PC-9 (cell line): ENCODE results near the gene TRNT1. TPM values are rescaled to one million over a fixed set of nuclear protein-coding genes. Genes with fewer than 3 reads are reported as not detected.

ENCODE experiments used
- BruUV-seq: library from RNA; stranded (reverse); fragments of 400-500 nt; replicated peaks from 2 replicates; lab custom pipeline; 2021; lab: Mats Ljungman, UMichigan
- CTCF ChIA-PET: fragments of 300-600 bp; sonication (Branson Sonifier 250); formaldehyde crosslinking; loops from one replicate; lab custom pipeline; 2022; ENCODE audit warnings: antibody characterized with exemption; lab: Charles Lee
- POLR2A ChIA-PET: fragments of 300-600 bp; sonication (Branson Sonifier 250); formaldehyde crosslinking; loops from one replicate; lab custom pipeline; 2022; ENCODE audit warnings: antibody characterized with exemption; ENCODE audit not compliant: unreplicated experiment; lab: Charles Lee
- DNase-seq, 2 experiments: peaks; one replicate each; pipeline versions ENCODE4 v3.0.0 to v3.0.0-alpha.2; 2015 to 2022; ENCODE audit warnings: mixed read lengths in 1 of 2
- H2AFZ ChIP-seq: fragments of 200-600 bp; sonication (generic); 2 replicates; pipeline ENCODE4 v1.8.1; 2017; ENCODE audit warnings: antibody characterized with exemption
- H3F3A ChIP-seq: fragments of 200-600 bp; sonication (generic); 2 replicates; pipeline ENCODE4 v1.8.1; 2017; ENCODE audit warnings: antibody characterized with exemption, mild to moderate bottlenecking, low read depth; ENCODE audit not compliant: insufficient read depth
- H3K27ac ChIP-seq: fragments of 200-600 bp; sonication (generic); 2 replicates; pipeline ENCODE4 v1.6.1; 2016; ENCODE audit warnings: mixed run types
- H3K27me3 ChIP-seq: fragments of 200-600 bp; sonication (generic); 2 replicates; pipeline ENCODE4 v1.6.1; 2016; ENCODE audit warnings: low read depth, mixed run types; ENCODE audit not compliant: insufficient read depth
- H3K36me3 ChIP-seq: fragments of 200-600 bp; sonication (generic); 2 replicates; pipeline ENCODE4 v1.6.1; 2016; ENCODE audit warnings: low read depth, mixed run types
- H3K4me1 ChIP-seq: fragments of 200-600 bp; sonication (generic); replicated peaks from 2 replicates; pipeline ENCODE4 v1.6.1; 2016; ENCODE audit warnings: mixed run types; ENCODE audit not compliant: insufficient read depth
- H3K4me2 ChIP-seq: fragments of 200-600 bp; sonication (generic); 2 replicates; pipeline ENCODE4 v1.6.1; 2017; ENCODE audit warnings: mixed run types
- H3K4me3 ChIP-seq: fragments of 200-600 bp; sonication (generic); 2 replicates; pipeline ENCODE4 v1.6.1; 2016; ENCODE audit warnings: mixed run types
- H3K79me2 ChIP-seq: fragments of 200-600 bp; sonication (generic); 2 replicates; pipeline ENCODE4 v1.6.1; 2017; ENCODE audit warnings: low read depth, mixed run types
- H3K9me2 ChIP-seq: fragments of 200-600 bp; sonication (generic); 2 replicates; pipeline ENCODE4 v1.8.1; 2017; ENCODE audit warnings: mild to moderate bottlenecking; ENCODE audit not compliant: insufficient read depth
- H3K9me3 ChIP-seq: fragments of 200-600 bp; sonication (generic); 2 replicates; pipeline ENCODE4 v1.8.1; 2016; ENCODE audit warnings: low read depth; ENCODE audit not compliant: insufficient read depth
- H4K20me1 ChIP-seq: fragments of 200-600 bp; sonication (generic); 2 replicates; pipeline ENCODE4 v1.8.1; 2017; ENCODE audit not compliant: insufficient read depth
- EZH2 ChIP-seq: fragments of 200-600 bp; sonication (generic); IDR thresholded peaks from 2 replicates; pipeline ENCODE4 v1.8.0; 2017; ENCODE audit warnings: antibody characterized with exemption, low read depth
- intact Hi-C: fragments of 100-400 bp; cut with micrococcal nuclease; formaldehyde crosslinking; loops from one replicate; pipeline ENCODE4 v1.10.0; 2022; ENCODE audit not compliant: unreplicated experiment
- total RNA-seq: library from RNA; stranded (reverse); gene quantifications from 2 replicates; pipeline ENCODE4 v1.2.3, GENCODE V29; 2021
- TF ChIP-seq, protein P1 (sequence below): fragments of 200-600 bp; sonication (generic); conservative IDR thresholded peaks from 2 replicates; pipeline ENCODE4 v1.6.1; 2017; ENCODE audit warnings: mixed run types, antibody characterized with exemption, mild to moderate bottlenecking, moderate library complexity

TRNT1 gene
- total RNA-seq, 1 experiment from 2014 or later: 22.5 TPM

DNA sequence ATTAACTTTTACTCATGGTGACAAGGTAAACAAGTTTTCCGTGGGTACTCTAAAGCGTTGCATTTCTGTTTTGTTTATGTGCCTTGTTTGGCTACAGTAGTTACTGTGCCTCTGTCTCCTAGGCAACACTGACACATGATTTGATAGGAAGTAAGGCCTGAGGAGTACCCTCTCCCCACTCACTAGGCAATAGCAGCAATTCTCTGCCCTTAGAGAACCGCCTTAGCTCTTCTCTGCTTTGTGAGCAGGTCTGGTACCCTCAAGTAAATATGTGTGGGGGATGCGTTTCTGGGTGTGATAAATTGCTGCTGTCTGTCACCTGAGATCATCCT is 16.5 kb upstream of the TRNT1 start, which contains the start of gene IL5RA:
Gene IL5RA (minus strand): TSS at position 76 of the 332 bp plus-strand sequence. CDS start 5,390 bp downstream, outside the sequence.
- H3K36me3 ChIP-seq: no peaks in the 10 kb centered on the region
- intact Hi-C loops: no loop called here
- no peaks in the 10 kb centered on the region for H3F3A ChIP-seq
- H3K9me3 ChIP-seq: no peaks in the 10 kb centered on the region
- no peaks in the 10 kb centered on the region for H3K27me3 ChIP-seq
- no peak within 1 kb of the TSS for H3K4me2 ChIP-seq
- DNase-seq: no peak
- ChIA-PET POLR2A (no interaction called here), CTCF (interaction anchor here (0.5 kb wide), 1 partner anchor 20 kb away, joined by 5 read pairs; no protein-coding TSS in a partner anchor)
- H3K4me1 ChIP-seq: no peaks in the 10 kb centered on the region
- no peak within 1 kb of the TSS for H2AFZ ChIP-seq
- TF ChIP-seq EZH2: no peak
- TF ChIP-seq, protein P1, sequence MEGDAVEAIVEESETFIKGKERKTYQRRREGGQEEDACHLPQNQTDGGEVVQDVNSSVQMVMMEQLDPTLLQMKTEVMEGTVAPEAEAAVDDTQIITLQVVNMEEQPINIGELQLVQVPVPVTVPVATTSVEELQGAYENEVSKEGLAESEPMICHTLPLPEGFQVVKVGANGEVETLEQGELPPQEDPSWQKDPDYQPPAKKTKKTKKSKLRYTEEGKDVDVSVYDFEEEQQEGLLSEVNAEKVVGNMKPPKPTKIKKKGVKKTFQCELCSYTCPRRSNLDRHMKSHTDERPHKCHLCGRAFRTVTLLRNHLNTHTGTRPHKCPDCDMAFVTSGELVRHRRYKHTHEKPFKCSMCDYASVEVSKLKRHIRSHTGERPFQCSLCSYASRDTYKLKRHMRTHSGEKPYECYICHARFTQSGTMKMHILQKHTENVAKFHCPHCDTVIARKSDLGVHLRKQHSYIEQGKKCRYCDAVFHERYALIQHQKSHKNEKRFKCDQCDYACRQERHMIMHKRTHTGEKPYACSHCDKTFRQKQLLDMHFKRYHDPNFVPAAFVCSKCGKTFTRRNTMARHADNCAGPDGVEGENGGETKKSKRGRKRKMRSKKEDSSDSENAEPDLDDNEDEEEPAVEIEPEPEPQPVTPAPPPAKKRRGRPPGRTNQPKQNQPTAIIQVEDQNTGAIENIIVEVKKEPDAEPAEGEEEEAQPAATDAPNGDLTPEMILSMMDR: no peak
- no peaks in the 10 kb centered on the region for H3K79me2 ChIP-seq
- H3K27ac ChIP-seq: no peak within 1 kb of the TSS
- no TSS peak for BruUV-seq
- no peaks in the 10 kb centered on the region for H4K20me1 ChIP-seq
- no peaks in the 10 kb centered on the region for H3K9me2 ChIP-seq
- no peak within 1 kb of the TSS for H3K4me3 ChIP-seq

DNA sequence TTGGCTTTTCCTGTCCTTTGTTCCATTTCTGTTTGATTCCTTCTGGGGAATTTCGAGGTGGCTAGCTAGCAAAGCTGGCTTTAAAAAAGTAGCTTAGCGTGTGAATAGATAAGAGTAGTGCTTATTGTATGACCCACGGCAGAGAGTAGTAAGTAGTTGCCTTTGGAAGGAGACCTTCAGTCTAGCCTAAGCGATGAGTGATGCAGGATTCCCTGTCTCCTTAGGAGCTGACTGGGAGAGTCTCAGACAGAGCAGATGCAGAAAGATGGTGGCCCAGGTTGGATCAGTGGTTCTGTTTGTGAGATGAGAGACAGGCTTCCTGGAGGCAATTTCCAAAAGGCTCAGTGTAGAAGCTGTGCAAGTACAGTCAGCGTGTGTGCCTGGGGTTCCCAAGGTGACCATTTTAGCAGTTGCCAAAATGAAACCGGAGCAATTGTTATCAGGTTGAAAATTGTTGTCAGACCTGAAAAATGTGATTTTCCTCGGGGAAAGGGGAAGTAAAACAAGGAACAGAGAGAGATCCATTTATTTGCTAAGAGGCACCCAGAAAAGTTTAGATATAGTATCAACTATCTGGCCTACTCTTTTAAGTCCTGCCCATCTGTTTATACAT is 15.9 kb upstream of the TRNT1 start:
- no TSS peak for BruUV-seq

DNA sequence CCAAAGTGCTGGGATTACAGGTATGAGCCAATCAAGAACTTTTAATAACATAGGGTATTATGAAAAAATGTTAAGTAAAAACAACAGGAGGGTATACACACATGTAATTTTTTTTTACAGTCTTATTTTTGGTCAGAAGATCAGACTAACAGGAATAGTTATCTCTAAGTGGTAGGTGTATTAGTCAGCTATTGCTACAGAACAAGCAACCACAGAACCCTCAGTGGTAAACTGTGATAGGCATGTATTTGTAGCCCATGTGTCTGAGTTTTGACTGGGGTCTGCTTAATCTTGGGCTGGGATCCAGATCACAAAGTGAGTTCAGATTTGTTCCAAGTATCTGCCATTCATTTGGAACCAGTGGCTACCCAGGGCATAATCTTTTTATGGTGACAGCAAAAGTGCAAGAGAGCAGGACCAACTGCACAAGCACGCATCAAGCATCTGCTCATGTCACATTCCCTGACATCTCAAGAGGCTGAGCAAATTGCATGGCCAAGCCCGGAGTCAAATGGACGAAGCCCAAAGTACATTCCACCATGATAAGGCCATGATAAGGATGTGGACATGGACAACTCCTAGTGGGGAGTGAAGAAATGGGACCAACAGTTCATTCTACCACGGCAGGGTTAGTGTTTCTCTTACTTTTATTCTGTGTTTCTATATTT is 13.6 kb upstream of the TRNT1 start:
- Histone ChIP-seq H3K9me3 (no peaks in the 10 kb centered on the region), H3K79me2 (no peaks in the 10 kb centered on the region), H3F3A (no peaks in the 10 kb centered on the region), H3K9me2 (no peaks in the 10 kb centered on the region), H3K27me3 (no peaks in the 10 kb centered on the region), H3K4me3 (no peak overlapping the region), H3K4me1 (no peaks in the 10 kb centered on the region), H3K4me2 (no peak overlapping the region), H3K36me3 (no peaks in the 10 kb centered on the region), H3K27ac (no peak overlapping the region), H4K20me1 (no peaks in the 10 kb centered on the region), H2AFZ (no peak overlapping the region)
- DNase-seq: no peak
- TF ChIP-seq EZH2: no peak
- TF ChIP-seq, protein P1: no peak
- intact Hi-C loops: no loop called here
- BruUV-seq: no TSS peak
- ChIA-PET CTCF (no interaction called here), POLR2A (no interaction called here)

More for the DNA sequence above, 15.9 kb upstream of the TRNT1 start:
- CTCF ChIA-PET: no interaction called here
- Histone ChIP-seq H3K9me3 (no peaks in the 10 kb centered on the region), H3K4me3 (no peak overlapping the region), H4K20me1 (no peaks in the 10 kb centered on the region), H3K36me3 (no peaks in the 10 kb centered on the region), H3K4me2 (no peak overlapping the region), H3K79me2 (no peaks in the 10 kb centered on the region), H3K9me2 (no peaks in the 10 kb centered on the region), H2AFZ (no peak overlapping the region), H3F3A (no peaks in the 10 kb centered on the region), H3K27ac (no peak overlapping the region), H3K27me3 (no peaks in the 10 kb centered on the region), H3K4me1 (no peaks in the 10 kb centered on the region)
- no peak for TF ChIP-seq EZH2
- TF ChIP-seq, protein P1: no peak
- intact Hi-C loops: no loop called here
- POLR2A ChIA-PET: no interaction called here
- peak; percentile 16 to 55 for DNase-seq
